VCaP (cell line): ENCODE data around the gene NHLRC1.

ENCODE experiments used
- H3K27ac ChIP-seq: fragments of 450-650 bp; 2 replicates; pipeline ENCODE4 v1.5.1; 2017
- TF ChIP-seq, protein P1 (sequence below): fragments of 450-650 bp; conservative IDR thresholded peaks from 2 replicates; pipeline ENCODE4 v1.5.1; 2017; ENCODE audit warnings: mild to moderate bottlenecking, moderate library complexity

NHLRC1 gene

DNA sequence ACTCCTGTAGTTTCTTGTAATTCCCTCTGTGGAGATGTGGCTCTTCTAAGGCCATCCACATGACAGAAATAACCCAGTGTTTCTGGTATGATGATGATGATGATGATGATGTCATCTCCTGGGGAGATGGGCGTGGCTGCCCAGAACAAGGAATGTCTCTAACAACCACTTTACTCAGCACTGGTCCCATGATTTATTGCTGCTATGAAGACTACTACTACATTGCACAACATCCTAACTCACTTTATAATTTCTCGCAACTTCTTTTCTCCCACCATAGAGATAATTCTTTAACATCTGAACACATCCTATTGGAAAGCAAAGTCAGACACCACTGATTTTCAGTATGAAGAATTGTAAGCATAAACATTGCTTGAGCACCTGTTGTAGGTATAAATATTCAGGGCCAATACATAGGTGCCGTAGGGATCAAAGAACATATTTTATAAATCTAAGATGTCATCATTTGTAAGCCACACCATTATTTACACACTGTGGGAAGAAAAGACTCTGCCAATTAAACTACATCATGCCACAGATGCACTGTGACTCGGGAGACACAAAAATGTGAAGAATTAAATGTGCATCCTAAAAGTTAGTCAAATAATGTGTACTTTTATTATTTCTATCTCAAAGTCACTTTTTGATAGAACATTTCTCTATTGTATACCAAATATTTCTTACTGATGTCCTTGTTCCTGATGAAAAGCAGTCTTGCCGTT is 26.0 kb upstream of the NHLRC1 start:
- H3K27ac ChIP-seq: no peak overlapping the region
- TF ChIP-seq, protein P1, sequence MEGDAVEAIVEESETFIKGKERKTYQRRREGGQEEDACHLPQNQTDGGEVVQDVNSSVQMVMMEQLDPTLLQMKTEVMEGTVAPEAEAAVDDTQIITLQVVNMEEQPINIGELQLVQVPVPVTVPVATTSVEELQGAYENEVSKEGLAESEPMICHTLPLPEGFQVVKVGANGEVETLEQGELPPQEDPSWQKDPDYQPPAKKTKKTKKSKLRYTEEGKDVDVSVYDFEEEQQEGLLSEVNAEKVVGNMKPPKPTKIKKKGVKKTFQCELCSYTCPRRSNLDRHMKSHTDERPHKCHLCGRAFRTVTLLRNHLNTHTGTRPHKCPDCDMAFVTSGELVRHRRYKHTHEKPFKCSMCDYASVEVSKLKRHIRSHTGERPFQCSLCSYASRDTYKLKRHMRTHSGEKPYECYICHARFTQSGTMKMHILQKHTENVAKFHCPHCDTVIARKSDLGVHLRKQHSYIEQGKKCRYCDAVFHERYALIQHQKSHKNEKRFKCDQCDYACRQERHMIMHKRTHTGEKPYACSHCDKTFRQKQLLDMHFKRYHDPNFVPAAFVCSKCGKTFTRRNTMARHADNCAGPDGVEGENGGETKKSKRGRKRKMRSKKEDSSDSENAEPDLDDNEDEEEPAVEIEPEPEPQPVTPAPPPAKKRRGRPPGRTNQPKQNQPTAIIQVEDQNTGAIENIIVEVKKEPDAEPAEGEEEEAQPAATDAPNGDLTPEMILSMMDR: no peak

DNA sequence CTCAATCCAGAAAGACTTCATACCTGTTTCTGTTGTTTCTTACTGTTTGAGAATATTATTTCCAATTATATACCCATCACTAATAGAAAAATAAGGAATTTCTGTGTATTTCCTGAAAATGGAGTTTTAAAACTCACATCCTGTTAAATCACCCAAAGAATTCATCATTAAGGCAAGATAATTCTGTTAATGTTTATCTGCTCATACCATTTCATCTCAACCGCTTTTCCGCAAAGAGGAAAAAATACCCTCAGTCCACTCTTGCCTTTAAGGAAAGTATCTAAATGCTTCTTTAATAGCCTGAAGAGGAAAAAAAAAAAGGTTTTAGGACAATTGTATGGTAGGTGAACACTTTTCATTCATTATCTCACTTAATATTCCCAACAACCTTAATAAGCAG is 25.1 kb upstream of the NHLRC1 start:
- TF ChIP-seq, protein P1: no peak
- no peak overlapping the region for H3K27ac ChIP-seq

DNA sequence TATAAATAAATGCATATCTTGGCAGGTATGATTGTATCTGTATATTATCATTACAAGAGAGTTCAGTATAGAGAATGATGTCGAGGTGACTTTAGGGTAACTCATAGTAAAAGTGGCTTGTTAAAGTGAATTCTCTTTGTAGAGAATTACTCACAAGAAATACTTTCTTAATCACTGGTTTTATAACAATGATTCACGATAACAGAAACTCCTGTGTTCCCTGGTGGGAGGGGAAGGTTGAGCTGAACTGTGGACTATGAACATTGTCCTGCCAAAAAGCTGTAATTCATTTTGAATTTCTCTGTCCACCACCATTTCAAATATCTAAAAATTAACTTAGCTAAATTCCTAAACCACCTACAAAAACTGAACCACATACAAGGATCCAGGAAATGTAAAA is 24.7 kb upstream of the NHLRC1 start:
- no peak overlapping the region for H3K27ac ChIP-seq
- TF ChIP-seq, protein P1: no peak

DNA sequence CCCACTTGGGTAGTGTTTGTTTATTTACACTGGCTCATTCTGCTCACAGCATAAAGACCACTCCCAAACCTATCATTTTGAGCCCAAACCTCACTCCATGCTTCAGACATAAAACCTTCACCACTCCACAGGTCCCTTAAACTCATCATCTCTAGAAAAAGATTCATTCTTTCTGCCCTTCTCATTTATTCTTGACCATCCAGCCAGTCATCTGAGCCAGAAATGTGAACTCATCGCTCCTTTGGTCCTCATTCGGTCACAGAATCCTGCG is 20.0 kb upstream of the NHLRC1 start:
- TF ChIP-seq, protein P1: no peak
- H3K27ac ChIP-seq: no peak overlapping the region

DNA sequence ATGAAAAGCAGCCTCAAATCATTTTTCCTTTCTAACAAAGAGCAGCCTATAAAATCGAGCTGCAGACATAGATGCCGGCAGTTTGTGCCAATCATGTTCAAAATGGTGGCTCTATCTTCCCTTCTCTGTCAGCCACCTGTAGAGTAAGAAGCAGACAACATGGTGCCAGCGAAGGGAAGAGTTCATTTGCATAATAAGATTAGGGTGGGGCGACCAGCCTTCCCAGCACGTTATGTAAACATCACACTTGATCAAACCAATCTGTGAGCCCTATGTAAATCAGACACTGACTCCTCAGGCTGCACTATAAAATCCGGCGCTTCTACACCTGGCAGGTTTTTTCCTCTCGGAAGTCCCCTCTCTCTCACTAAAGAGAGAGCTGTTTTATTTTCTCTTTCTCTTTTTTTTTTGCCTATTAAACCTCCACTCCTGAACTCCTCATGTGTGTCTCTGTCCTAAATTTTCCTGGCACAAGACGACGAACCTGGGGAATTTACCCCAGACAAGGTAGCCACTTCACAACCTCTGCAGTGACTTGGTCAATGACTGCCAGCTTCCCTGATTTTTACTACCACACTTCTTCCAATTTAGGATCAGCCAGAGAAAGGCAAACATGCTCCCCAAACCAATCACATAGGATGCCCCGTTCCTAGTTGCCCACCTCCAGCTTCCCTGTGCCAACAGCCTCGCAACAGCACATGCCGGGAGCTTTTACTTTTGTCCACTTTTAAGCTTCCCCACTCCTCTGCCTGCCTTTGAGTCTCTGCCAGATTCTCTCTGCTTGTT is 19.5 kb upstream of the NHLRC1 start:
- TF ChIP-seq, protein P1: no peak
- H3K27ac ChIP-seq: no peak overlapping the region

DNA sequence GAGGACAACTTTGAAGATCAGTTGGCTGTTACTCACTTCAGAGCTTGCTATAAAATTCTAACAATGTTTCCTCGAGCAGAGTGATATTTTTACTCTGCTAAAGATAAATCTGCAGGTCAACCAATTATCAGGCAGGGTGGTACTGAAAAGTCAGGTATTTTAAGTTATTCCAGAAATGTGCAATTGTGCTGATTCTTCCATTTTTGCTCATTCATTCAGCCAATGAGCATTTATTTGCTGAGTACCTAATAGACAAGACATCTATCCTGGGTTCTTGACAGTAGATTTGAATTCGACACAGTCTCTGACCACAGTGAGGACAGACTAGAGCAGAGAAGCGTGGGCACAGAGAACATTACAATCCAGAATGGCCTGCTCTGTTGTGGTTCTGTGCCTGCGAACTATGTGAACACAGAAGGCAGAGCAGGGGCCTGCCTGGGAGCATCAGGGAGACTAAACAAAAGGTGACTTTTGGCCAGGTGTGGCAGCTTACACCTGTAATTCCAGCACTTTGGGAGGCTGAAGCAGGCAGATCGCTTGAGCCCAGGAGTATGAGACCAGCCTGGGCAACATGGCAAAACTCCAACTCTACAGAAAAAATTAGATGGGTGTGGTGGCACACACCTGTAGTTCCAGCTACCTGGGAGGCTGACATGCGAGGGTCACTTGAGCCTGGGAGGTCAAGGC is 17.6 kb upstream of the NHLRC1 start:
- H3K27ac ChIP-seq: no peak overlapping the region
- TF ChIP-seq, protein P1: no peak

DNA sequence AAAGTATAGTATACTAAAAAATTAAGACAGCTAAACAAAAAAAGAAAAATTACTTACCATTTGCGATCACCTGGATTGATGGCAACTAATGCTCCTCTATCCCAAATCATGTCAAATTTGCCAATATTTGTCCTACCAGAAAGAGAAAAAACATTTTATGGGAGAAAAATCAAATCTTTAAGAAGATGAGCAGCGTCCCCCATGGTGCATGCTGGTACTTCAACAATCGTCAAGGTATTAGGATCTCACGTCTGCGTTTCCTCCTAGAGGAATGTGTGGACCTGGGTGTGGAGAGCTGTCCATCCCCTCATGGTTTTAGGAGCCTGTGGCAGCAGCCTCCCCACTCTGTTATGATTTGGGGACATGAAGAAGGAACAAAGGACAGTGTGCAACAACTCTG is 16.4 kb upstream of the NHLRC1 start:
- H3K27ac ChIP-seq: no peak overlapping the region
- TF ChIP-seq, protein P1: no peak
